Smooth muscle cell (in vitro differentiated cells): ENCODE data around the gene CDK6. TPM values are rescaled to one million over a fixed set of nuclear protein-coding genes. Genes with fewer than 3 reads are reported as not detected.

Experiments used
- DNase-seq: peaks from one replicate; lab custom pipeline; 2025; ENCODE audit not compliant: unreplicated experiment; lab: John Stamatoyannopoulos, UW
- H2AFZ ChIP-seq: fragments of 200-600 bp; sonication (generic); 2 replicates; pipeline ENCODE4 v1.6.0; 2016; ENCODE audit warnings: antibody characterized with exemption, low read depth, mild to moderate bottlenecking
- H3F3A ChIP-seq: fragments of 200-600 bp; sonication (generic); 2 replicates; pipeline ENCODE4 v1.6.0; 2017; ENCODE audit warnings: antibody characterized with exemption, low read depth
- H3K27ac ChIP-seq: fragments of 200-600 bp; sonication (generic); 2 replicates; pipeline ENCODE4 v1.5.1; 2016; ENCODE audit warnings: low read depth, mild to moderate bottlenecking
- H3K27me3 ChIP-seq: fragments of 200-600 bp; sonication (generic); 2 replicates; pipeline ENCODE4 v1.6.1; 2016; ENCODE audit warnings: low read depth, mild to moderate bottlenecking
- H3K36me3 ChIP-seq: fragments of 200-600 bp; sonication (generic); 2 replicates; pipeline ENCODE4 v1.5.1; 2016; ENCODE audit warnings: low read depth
- H3K4me1 ChIP-seq: fragments of 200-600 bp; sonication (generic); 2 replicates; pipeline ENCODE4 v1.5.1; 2016; ENCODE audit warnings: low read depth
- H3K4me2 ChIP-seq: fragments of 200-600 bp; sonication (generic); 2 replicates; pipeline ENCODE4 v1.6.0; 2016; ENCODE audit warnings: mild to moderate bottlenecking
- H3K4me3 ChIP-seq: fragments of 200-600 bp; sonication (generic); 2 replicates; pipeline ENCODE4 v1.5.1; 2016; ENCODE audit warnings: mild to moderate bottlenecking
- H3K79me2 ChIP-seq: fragments of 200-600 bp; sonication (generic); 2 replicates; pipeline ENCODE4 v1.6.0; 2016; ENCODE audit warnings: low read depth, mild to moderate bottlenecking
- H3K9ac ChIP-seq: fragments of 200-600 bp; sonication (generic); 2 replicates; pipeline ENCODE4 v1.6.0; 2016; ENCODE audit warnings: low read depth
- H3K9me3 ChIP-seq: fragments of 200-600 bp; sonication (generic); replicated peaks from 2 replicates; pipeline ENCODE4 v1.5.1; 2016; ENCODE audit warnings: low read depth
- H4K20me1 ChIP-seq: fragments of 200-600 bp; sonication (generic); 2 replicates; pipeline ENCODE4 v1.6.0; 2016; ENCODE audit warnings: low read depth
- CTCF ChIP-seq: fragments of 200-600 bp; sonication (generic); IDR thresholded peaks from 2 replicates; pipeline ENCODE4 v1.5.1; 2017; ENCODE audit warnings: borderline replicate concordance, mild to moderate bottlenecking, antibody characterized with exemption; ENCODE audit not compliant: insufficient read depth, poor library complexity, severe bottlenecking
- WGBS: methylation state at CpG from one replicate; pipeline ENCODE4 v1.1.7; 2016; ENCODE audit warnings: low lambda C conversion rate; 5-methylcytosine and 5-hydroxymethylcytosine counted together
- polyA plus RNA-seq: library from polyadenylated mRNA; unstranded; fragments of >200 nt; fragmentation: Nextera tagmentation; extraction: Ambion mirVana; gene quantifications from 2 replicates; pipeline ENCODE4 v1.2.1, GENCODE V29; 2016
- total RNA-seq: library from RNA; depleted of rRNA; stranded (reverse); fragments of >200 nt; gene quantifications from 2 replicates; pipeline ENCODE4 v1.2.3, GENCODE V29; 2014

Gene CDK6
- total and polyA plus RNA-seq, 2 experiments from 2014 or later = 34.2 to 99.2 TPM

DNA sequence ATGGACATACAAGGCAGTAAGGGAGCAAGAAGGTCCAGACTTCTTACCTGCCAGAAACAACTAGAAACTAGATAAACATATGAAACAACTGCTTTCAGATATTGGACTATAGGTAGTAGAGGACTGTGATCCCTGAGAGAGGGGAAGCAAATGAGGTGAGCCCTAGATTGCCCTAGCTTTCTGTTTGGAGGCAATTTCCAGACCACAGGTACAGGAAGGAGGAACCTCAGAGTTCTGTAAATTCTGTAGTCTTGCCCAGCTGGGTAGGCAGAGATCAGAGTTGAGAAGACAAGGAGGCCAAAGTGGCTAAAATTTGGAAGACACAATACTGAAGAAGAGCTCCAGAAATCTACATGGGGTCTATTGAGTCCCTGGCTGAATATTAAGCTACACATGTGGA, 21.0 kb downstream of the CDK6 start:
- Histone ChIP-seq H3K4me3 (no peak overlapping the region), H3K79me2 (peaks cover 100% of the 10 kb centered on the region), H3K9ac (no peak overlapping the region), H3K9me3 (no peaks in the 10 kb centered on the region), H3K4me1 (no peaks in the 10 kb centered on the region), H4K20me1 (peaks cover 93% of the 10 kb centered on the region), H3K27ac (no peak overlapping the region), H2AFZ (no peak overlapping the region), H3K36me3 (peaks cover 9% of the 10 kb centered on the region), H3F3A (peaks cover under 1% of the 10 kb centered on the region), H3K27me3 (no peaks in the 10 kb centered on the region), H3K4me2 (no peak overlapping the region)
- DNase-seq = no peak
- no peak for TF ChIP-seq CTCF

DNA sequence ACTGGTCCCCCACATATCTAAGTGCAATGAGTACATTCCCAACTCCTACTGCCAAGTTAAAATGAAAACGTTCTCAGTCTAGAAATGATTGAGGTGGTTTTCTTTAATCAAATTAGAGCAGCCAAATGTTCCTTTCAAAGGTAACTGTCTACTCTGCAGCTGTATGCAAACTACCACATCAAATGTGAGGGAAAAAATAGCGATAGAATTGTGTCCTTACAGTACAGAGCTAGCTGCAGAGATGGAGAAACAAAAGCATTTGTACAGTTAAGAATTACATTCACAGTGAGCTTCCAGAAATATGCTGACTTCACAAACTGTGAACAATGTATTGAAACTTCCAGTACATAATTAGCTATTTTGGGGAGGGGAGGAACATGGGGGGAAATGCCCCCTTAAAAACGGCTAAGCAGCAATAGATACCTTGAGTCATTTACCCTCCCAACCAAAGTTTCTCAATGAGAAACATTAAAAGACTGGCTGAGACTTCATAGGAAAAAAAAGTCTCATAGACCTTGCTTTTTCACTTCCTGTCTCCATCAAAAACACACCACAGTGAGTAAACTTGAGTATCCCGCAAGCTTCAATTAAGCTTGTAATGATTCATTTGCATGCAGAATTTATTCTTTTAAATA, 22.9 kb downstream of the CDK6 start:
- no peak overlapping the region for H3K9ac ChIP-seq
- DNase-seq = no peak

DNA sequence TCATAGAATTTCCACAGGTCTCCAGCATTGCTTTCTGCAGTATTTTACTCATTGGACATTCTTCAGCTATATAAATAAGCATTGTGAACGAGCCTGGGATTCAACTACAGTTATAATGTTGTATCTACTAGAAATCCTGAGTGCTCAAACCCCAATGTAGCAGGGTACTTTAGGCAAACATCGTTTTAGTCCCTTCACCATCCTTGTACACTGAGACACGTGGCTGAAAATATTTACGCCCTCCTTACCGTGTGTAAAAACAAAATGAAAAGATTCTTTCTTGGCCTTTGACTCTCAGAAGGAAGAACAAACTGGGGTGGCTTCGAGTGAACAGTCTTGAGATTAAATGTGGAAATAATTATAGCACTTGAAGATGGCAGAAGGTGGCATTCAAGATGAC, 25.2 kb downstream of the CDK6 start:
- 94% methylated on average over 6 of the region's 6 CpGs for WGBS
- Histone ChIP-seq H3K4me1 (peaks cover 7% of the 10 kb centered on the region), H3K27ac (no peak overlapping the region), H3K9me3 (no peaks in the 10 kb centered on the region), H2AFZ (no peak overlapping the region), H3K79me2 (peaks cover 100% of the 10 kb centered on the region), H3K36me3 (peaks cover 1% of the 10 kb centered on the region), H3K4me3 (no peak overlapping the region), H3K4me2 (no peak overlapping the region), H3K9ac (no peak overlapping the region), H3F3A (peaks cover 4% of the 10 kb centered on the region), H3K27me3 (no peaks in the 10 kb centered on the region), H4K20me1 (peaks cover 89% of the 10 kb centered on the region)
- no peak for DNase-seq
- no peak for TF ChIP-seq CTCF

More for the DNA sequence above, 22.9 kb downstream of the CDK6 start:
- peaks cover 100% of the 10 kb centered on the region for H3K79me2 ChIP-seq
- H2AFZ ChIP-seq = no peak overlapping the region
- 56% methylated on average over 4 of the region's 4 CpGs for WGBS
- no peaks in the 10 kb centered on the region for H3K9me3 ChIP-seq
- no peak for TF ChIP-seq CTCF
- H4K20me1 ChIP-seq = peaks cover 91% of the 10 kb centered on the region
- no peak overlapping the region for H3K4me3 ChIP-seq
- peak overlapping the region; percentile 53 for H3K27ac ChIP-seq
- H3K4me2 ChIP-seq = peak overlapping the region; percentile 10
- peaks cover 9% of the 10 kb centered on the region for H3K36me3 ChIP-seq
- H3F3A ChIP-seq = peaks cover 4% of the 10 kb centered on the region
- H3K4me1 ChIP-seq = peaks cover 7% of the 10 kb centered on the region
- no peaks in the 10 kb centered on the region for H3K27me3 ChIP-seq
